GM12801 (cell line): ENCODE results near the gene DSCAM.

ENCODE experiments used
- CTCF ChIP-seq: IDR thresholded peaks from one replicate; pipeline ENCODE4 v1.5.1; 2011; ENCODE audit warnings: control low read depth; ENCODE audit not compliant: insufficient read length; ENCODE audit errors: extremely low read depth

DSCAM gene

DNA sequence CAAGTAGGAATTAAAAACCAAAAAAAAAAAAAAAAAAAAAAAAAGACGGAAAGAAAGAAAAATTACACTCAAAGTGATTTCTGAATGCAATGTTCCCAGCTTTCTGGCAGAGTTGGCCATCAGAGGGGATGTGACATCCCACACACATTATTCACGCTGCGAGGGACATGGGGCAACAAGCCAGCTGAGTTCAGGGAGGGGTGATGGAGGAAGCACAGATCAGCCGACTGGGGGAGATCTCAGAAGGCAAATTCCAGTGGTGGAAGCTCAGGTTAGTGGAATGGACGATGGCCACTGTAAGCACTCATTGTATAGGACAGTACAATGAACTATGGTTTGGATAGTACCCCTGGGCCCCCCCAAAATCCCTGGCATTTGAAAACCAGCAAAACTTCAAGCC, 667.8 kb downstream of the DSCAM start:
- no peak for TF ChIP-seq CTCF

DNA sequence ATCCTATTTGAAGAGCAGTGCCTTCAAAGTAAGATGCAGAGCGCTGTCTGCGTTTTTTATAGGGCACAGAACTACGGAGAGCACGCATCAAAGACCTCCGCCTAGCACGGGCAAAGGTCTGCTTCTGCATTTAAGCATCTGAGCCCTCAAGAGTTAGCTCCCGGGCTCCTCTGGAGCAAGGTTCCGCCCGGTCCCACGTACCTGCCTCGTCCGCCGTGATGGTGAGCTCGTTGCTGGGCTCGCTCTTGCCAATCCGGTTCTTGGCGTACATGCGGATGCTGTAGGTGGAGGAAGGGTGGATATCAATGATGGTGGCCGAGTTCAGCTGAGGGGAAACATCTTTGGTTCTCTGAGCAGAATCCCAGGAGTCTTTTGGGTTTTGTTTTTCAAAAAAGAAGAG, 668.2 kb downstream of the DSCAM start:
- TF ChIP-seq CTCF = no peak

- no peak for TF ChIP-seq CTCF
Measured at GRCh38 chr21:40177979-40178378, 669.0 kb downstream of the DSCAM start.

GRCh38 chr21:40176724-40177123, 670.2 kb downstream of the DSCAM start:
- no peak for TF ChIP-seq CTCF

GRCh38 chr21:40173816-40174215, 673.1 kb downstream of the DSCAM start:
- TF ChIP-seq CTCF = no peak

GRCh38 chr21:40169971-40170370, 677.0 kb downstream of the DSCAM start:
- no peak for TF ChIP-seq CTCF

- no peak for TF ChIP-seq CTCF
Measured at GRCh38 chr21:40166291-40166843, 680.6 kb downstream of the DSCAM start.

GRCh38 chr21:40165773-40166070, 681.2 kb downstream of the DSCAM start:
- no peak for TF ChIP-seq CTCF
